A673 (cell line): Measurements from ENCODE around the gene CLIC5. TPM values are rescaled to one million over a fixed set of nuclear protein-coding genes. Genes with fewer than 3 reads are reported as not detected.

Source experiments
- BruUV-seq: library from RNA; stranded (reverse); fragments of 400-500 nt; replicated peaks from 2 replicates; lab custom pipeline; 2021; lab: Mats Ljungman, UMichigan
- CTCF ChIA-PET: fragments of 300-600 bp; sonication (Branson Sonifier 250); formaldehyde crosslinking; loops from one replicate; lab custom pipeline; 2022; ENCODE audit warnings: antibody characterized with exemption; lab: Charles Lee
- POLR2A ChIA-PET: fragments of 300-600 bp; sonication (Branson Sonifier 250); formaldehyde crosslinking; loops from one replicate; lab custom pipeline; 2022; ENCODE audit warnings: antibody characterized with exemption; ENCODE audit not compliant: low non-redundant PET; lab: Charles Lee
- DNase-seq: peaks from one replicate; pipeline ENCODE4 v3.0.0-alpha.2; 2015; ENCODE audit warnings: low spot score
- H3K27ac ChIP-seq: fragments of 200-600 bp; sonication (generic); 2 replicates; pipeline ENCODE4 v1.5.1; 2016; ENCODE audit warnings: mixed run types, low read depth, mild to moderate bottlenecking, mixed read lengths, antibody characterized with exemption, low read length; ENCODE audit not compliant: poor library complexity, severe bottlenecking
- H3K27me3 ChIP-seq: fragments of 200-600 bp; sonication (generic); replicated peaks from 2 replicates; pipeline ENCODE4 v1.6.1; 2017; ENCODE audit warnings: mixed run types, low read depth, mild to moderate bottlenecking, mixed read lengths, antibody characterized with exemption, low read length; ENCODE audit not compliant: insufficient read depth, poor library complexity
- H3K36me3 ChIP-seq: fragments of 200-600 bp; sonication (generic); 2 replicates; pipeline ENCODE4 v1.6.1; 2016; ENCODE audit warnings: mixed run types, mild to moderate bottlenecking, mixed read lengths, antibody characterized with exemption, low read length; ENCODE audit not compliant: insufficient read depth, poor library complexity, severe bottlenecking
- H3K4me1 ChIP-seq: fragments of 200-600 bp; sonication (generic); 2 replicates; pipeline ENCODE4 v1.6.1; 2017; ENCODE audit warnings: mixed run types, mild to moderate bottlenecking, mixed read lengths, antibody characterized with exemption, low read length; ENCODE audit not compliant: insufficient read depth, poor library complexity, severe bottlenecking
- H3K4me3 ChIP-seq: fragments of 200-600 bp; sonication (generic); 2 replicates; pipeline ENCODE4 v1.5.1; 2016; ENCODE audit warnings: low read depth, mixed run types, mild to moderate bottlenecking, mixed read lengths, low read length; ENCODE audit not compliant: poor library complexity, severe bottlenecking
- H3K9me3 ChIP-seq: fragments of 200-600 bp; sonication (generic); 2 replicates; pipeline ENCODE4 v1.6.1; 2016; ENCODE audit warnings: mixed run types, low read depth, mild to moderate bottlenecking, mixed read lengths, antibody characterized with exemption, low read length; ENCODE audit not compliant: poor library complexity, severe bottlenecking
- EZH2 ChIP-seq: fragments of 200-600 bp; sonication (generic); IDR thresholded peaks from 2 replicates; pipeline ENCODE4 v1.6.1; 2017; ENCODE audit warnings: borderline replicate concordance, low read depth, mild to moderate bottlenecking, mixed read lengths, antibody characterized with exemption, low read length; ENCODE audit not compliant: poor library complexity, severe bottlenecking
- intact Hi-C: fragments of 100-400 bp; cut with micrococcal nuclease; formaldehyde crosslinking; loops from one replicate; pipeline ENCODE4 v1.10.0; 2022; ENCODE audit not compliant: unreplicated experiment
- total RNA-seq: library from RNA; stranded (reverse); gene quantifications from 2 replicates; pipeline ENCODE4 v1.2.3, GENCODE V29; 2021
- TF ChIP-seq, protein P1 (sequence below): fragments of 300-800, 200-600 bp; sonication (generic); conservative IDR thresholded peaks from 2 replicates; pipeline ENCODE4 v1.5.1; 2017; ENCODE audit warnings: low read depth, mild to moderate bottlenecking, antibody characterized with exemption, low read length, moderate library complexity, mixed read lengths

CLIC5 gene
- total RNA-seq, 1 experiment from 2014 or later: not detected

DNA sequence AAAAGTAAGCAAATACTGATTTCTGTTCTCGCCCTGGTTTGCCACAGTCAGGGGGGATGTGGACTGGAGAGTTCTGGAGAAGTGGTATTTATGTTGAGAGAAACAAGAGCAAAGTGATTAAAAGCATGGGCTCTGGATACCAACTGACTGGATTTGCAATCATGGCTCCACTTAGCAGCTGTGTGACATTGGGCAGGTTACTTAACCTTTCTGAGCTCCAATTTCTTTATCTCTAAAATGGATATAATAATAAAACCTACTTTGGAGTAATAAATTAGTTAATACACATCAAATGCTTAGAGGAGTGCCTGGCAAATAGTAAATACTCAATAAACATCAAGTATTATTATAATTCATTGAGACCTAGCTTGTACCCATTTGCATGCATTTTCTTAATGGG lies 111.7 kb downstream of the CLIC5 start:
- no peak overlapping the region for H3K4me3 ChIP-seq
- intact Hi-C loops: no loop called here
- H3K27ac ChIP-seq: no peak overlapping the region
- TF ChIP-seq, protein P1, sequence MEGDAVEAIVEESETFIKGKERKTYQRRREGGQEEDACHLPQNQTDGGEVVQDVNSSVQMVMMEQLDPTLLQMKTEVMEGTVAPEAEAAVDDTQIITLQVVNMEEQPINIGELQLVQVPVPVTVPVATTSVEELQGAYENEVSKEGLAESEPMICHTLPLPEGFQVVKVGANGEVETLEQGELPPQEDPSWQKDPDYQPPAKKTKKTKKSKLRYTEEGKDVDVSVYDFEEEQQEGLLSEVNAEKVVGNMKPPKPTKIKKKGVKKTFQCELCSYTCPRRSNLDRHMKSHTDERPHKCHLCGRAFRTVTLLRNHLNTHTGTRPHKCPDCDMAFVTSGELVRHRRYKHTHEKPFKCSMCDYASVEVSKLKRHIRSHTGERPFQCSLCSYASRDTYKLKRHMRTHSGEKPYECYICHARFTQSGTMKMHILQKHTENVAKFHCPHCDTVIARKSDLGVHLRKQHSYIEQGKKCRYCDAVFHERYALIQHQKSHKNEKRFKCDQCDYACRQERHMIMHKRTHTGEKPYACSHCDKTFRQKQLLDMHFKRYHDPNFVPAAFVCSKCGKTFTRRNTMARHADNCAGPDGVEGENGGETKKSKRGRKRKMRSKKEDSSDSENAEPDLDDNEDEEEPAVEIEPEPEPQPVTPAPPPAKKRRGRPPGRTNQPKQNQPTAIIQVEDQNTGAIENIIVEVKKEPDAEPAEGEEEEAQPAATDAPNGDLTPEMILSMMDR: no peak
- TF ChIP-seq EZH2: no peak
- H3K4me1 ChIP-seq: no peaks in the 10 kb centered on the region
- no peaks in the 10 kb centered on the region for H3K36me3 ChIP-seq
- CTCF ChIA-PET: no interaction called here
- no TSS peak for BruUV-seq
- no peaks in the 10 kb centered on the region for H3K27me3 ChIP-seq
- DNase-seq: no peak
- H3K9me3 ChIP-seq: no peaks in the 10 kb centered on the region
- POLR2A ChIA-PET: no interaction called here

DNA sequence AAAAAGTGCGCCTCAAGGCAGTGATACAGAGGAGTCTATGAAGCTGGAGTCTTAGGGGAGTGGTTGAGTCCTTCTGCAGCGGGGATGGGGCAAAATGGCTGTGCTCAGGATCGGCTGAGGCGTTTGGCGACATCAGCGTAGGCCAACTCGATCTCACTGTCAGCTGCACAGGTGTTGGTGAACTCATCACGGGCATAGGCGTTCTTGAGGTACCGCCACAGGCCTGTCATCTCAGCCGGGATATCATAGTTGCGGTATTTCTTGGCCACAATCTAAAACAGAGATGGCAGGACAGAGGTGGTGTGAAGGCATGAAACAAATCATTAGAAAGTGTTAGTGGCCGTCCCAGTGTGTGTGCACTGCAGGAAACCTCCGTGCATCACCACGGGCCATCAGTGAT lies 112.7 kb downstream of the CLIC5 start:
- CTCF ChIA-PET: no interaction called here
- DNase-seq: no peak
- Histone ChIP-seq H3K27ac (no peak overlapping the region), H3K4me3 (no peak overlapping the region), H3K9me3 (no peaks in the 10 kb centered on the region), H3K4me1 (no peaks in the 10 kb centered on the region), H3K36me3 (no peaks in the 10 kb centered on the region), H3K27me3 (no peaks in the 10 kb centered on the region)
- no TSS peak for BruUV-seq
- TF ChIP-seq, protein P1: no peak
- no peak for TF ChIP-seq EZH2
- intact Hi-C loops: no loop called here
- POLR2A ChIA-PET: no interaction called here

DNA sequence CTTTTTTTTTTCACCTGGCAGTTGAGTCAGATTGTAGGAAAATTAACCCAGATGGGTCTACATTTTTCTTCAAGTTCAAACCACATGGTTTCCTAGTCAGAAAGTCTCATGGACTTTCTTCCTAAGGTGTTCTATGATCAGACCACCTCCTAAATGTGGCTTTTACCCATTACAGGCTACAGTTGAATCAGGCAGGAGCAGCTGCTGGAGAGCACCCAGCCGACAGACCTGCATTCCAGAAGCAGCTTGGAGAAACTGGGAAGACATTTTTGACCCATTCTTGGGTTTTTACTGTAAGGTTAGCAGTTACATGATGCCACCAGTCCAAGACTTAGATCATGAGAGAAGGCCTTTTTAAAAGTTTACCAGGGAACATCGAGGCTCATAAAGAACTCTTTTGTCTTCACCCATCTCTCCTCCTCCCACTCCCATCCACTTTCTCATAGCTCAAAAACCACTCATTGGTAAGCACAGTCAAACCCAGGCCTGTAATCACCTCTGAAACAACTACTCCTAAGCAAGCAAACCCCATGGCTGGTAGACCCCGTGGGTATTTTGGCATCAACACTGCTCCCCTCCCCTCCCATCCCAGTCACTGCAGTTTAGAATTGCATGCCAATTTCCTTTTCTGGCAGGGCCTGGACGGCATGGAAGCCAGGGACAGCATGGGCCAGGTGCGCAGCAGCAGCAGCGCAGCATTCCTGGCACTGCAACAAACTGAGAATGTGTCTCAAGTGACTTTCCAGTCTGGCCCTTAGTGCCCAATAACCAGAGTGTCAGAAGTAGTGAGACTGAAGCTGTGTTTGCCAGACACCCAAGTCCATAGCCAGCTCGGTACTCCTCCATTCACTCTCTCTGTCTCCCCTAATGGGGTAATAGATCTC lies 113.7 kb downstream of the CLIC5 start:
- TF ChIP-seq EZH2: no peak
- TF ChIP-seq, protein P1: no peak
- ChIA-PET CTCF (interaction anchor here (0.6 kb wide), 1 partner anchor 21 kb away, joined by 5 read pairs; no protein-coding TSS in a partner anchor), POLR2A (interaction anchor here (0.6 kb wide), 1 partner anchor 149 kb away, joined by 3 read pairs; no protein-coding TSS in a partner anchor)
- no TSS peak for BruUV-seq
- Histone ChIP-seq H3K9me3 (no peaks in the 10 kb centered on the region), H3K4me3 (no peak overlapping the region), H3K4me1 (no peaks in the 10 kb centered on the region), H3K27me3 (no peaks in the 10 kb centered on the region), H3K27ac (no peak overlapping the region), H3K36me3 (no peaks in the 10 kb centered on the region)
- no peak for DNase-seq
- intact Hi-C loops: no loop called here
